Panc1 (cell line): ENCODE results near the gene MEIS2. TPM values are rescaled to one million over a fixed set of nuclear protein-coding genes. Genes with fewer than 3 reads are reported as not detected.

Experiments used
- ATAC-seq: fragments of 200-7000 bp; cut with Tn5 transposase; 2 replicates; pipeline ENCODE4 v1.9.1; 2020; ENCODE audit warnings: mild to moderate bottlenecking, moderate library complexity
- BruUV-seq: library from RNA; stranded (reverse); fragments of 400-500 nt; replicated peaks from 2 replicates; lab custom pipeline; 2021; lab: Mats Ljungman, UMichigan
- CTCF ChIA-PET: fragments of 300-600 bp; sonication (Branson Sonifier 250); formaldehyde crosslinking; loops from one replicate; lab custom pipeline; 2022; ENCODE audit warnings: antibody characterized with exemption; lab: Charles Lee
- POLR2A ChIA-PET: fragments of 300-600 bp; sonication (Branson Sonifier 250); formaldehyde crosslinking; loops from one replicate; lab custom pipeline; 2022; ENCODE audit warnings: antibody characterized with exemption; lab: Charles Lee
- DNase-seq: peaks from one replicate; pipeline ENCODE4 v3.0.0-alpha.2; 2010; ENCODE audit warnings: low read depth, low spot score
- H3K27ac ChIP-seq: 2 replicates; pipeline ENCODE4 v1.5.1; 2011; ENCODE audit warnings: mild to moderate bottlenecking, low read length, inconsistent platforms
- H3K27me3 ChIP-seq: fragments of 200-500 bp; sonication (Bioruptor generic); 2 replicates; pipeline ENCODE4 v1.6.0; 2014; ENCODE audit warnings: low read length, inconsistent platforms; ENCODE audit not compliant: control insufficient read depth, insufficient read depth
- H3K36me3 ChIP-seq: fragments of 200-500 bp; sonication (Bioruptor generic); 2 replicates; pipeline ENCODE4 v1.5.1; 2014; ENCODE audit warnings: inconsistent platforms, mild to moderate bottlenecking, low read length, moderate library complexity; ENCODE audit not compliant: control insufficient read depth, insufficient read depth
- H3K4me1 ChIP-seq: 2 replicates; pipeline ENCODE4 v1.5.1; 2011; ENCODE audit warnings: inconsistent platforms, mild to moderate bottlenecking, low read length, moderate library complexity; ENCODE audit not compliant: control insufficient read depth, insufficient read depth
- H3K4me3 ChIP-seq, 2 experiments: 2 replicates each; pipeline ENCODE4 v1.5.1; 2011 to 2012; ENCODE audit warnings: low read depth in 2 of 2, low read length in 2 of 2, mild to moderate bottlenecking in 2 of 2, inconsistent platforms in 1 of 2, moderate library complexity in 1 of 2
- H3K9me3 ChIP-seq: fragments of 200-500 bp; sonication (Bioruptor generic); 2 replicates; pipeline ENCODE4 v1.5.1; 2014; ENCODE audit warnings: low read depth, mild to moderate bottlenecking, inconsistent platforms, low read length, moderate library complexity; ENCODE audit not compliant: control insufficient read depth, insufficient read depth
- POLR2AphosphoS5 ChIP-seq: IDR thresholded peaks from 2 replicates; pipeline ENCODE4 v1.6.1; 2012; ENCODE audit warnings: mild to moderate bottlenecking, low read depth, low read length, moderate library complexity
- SIN3A ChIP-seq: IDR thresholded peaks from 2 replicates; pipeline ENCODE4 v1.6.1; 2012; ENCODE audit warnings: low read depth, mild to moderate bottlenecking, low read length, moderate library complexity, borderline replicate concordance; ENCODE audit not compliant: insufficient read depth
- TCF7L2 ChIP-seq: IDR thresholded peaks from 2 replicates; pipeline ENCODE4 v1.6.1; 2011; ENCODE audit warnings: mild to moderate bottlenecking, low read depth, low read length, inconsistent platforms
- in situ Hi-C: cut with HindIII; loops from 2 replicates; pipeline ENCODE4 v1.10.0; 2016; ENCODE audit warnings: low sequenced_read_pairs, low pct_unique_long_range_greater_than_20kb
- intact Hi-C: fragments of 100-400 bp; cut with micrococcal nuclease; formaldehyde crosslinking; loops from one replicate; pipeline ENCODE4 v1.10.0; 2022; ENCODE audit not compliant: unreplicated experiment
- total RNA-seq: library from RNA; stranded (reverse); gene quantifications from one replicate; pipeline ENCODE4 v1.2.1, GENCODE V29; 2021; ENCODE audit not compliant: unreplicated experiment
- TF ChIP-seq, protein P1 (sequence below), 2 experiments: IDR thresholded peaks; 2 replicates each; pipeline ENCODE4 v1.6.1; 2011 to 2012; ENCODE audit warnings: low read depth in 2 of 2, control low read depth in 1 of 2, low read length in 1 of 2, mild to moderate bottlenecking in 1 of 2, moderate library complexity in 1 of 2; ENCODE audit not compliant: insufficient read depth in 1 of 2
- TF ChIP-seq, protein P2 (sequence below): fragments of 450-650 bp; IDR thresholded peaks from 2 replicates; pipeline ENCODE4 v1.5.1; 2017; ENCODE audit warnings: mild to moderate bottlenecking

The MEIS2 gene
- total RNA-seq, 1 experiment from 2014 or later: 9.3 TPM

DNA sequence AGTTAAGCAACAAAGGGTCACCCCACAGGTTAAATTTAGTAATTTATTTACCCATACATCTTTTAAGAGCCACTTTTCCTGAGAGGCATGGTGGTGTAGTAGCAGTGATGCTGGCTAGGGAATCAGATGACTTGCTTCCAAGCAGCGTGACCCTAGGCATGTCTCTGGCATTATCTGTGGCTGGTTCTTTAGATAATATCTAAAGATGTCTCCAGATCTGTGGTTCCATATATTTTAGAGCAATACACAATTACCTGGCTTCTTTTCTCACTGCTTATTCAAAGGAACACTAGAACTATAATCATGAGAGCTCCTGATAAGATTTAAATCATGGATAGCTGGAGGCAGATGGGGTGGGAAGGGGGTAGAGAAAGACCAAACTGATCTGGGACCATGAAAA, 21.1 kb upstream of the MEIS2 start:
- ChIA-PET POLR2A (no interaction called here), CTCF (no interaction called here)
- no peak for DNase-seq
- no peak for ATAC-seq
- H3K9me3 ChIP-seq: no peaks in the 10 kb centered on the region
- H3K36me3 ChIP-seq: no peaks in the 10 kb centered on the region
- no peak overlapping the region for H3K27ac ChIP-seq
- no peak overlapping the region for H3K4me3 ChIP-seq
- BruUV-seq: no TSS peak
- no peaks in the 10 kb centered on the region for H3K4me1 ChIP-seq
- in situ Hi-C loops: loop anchor here (25.0 kb wide), 1 partner anchor 209 kb away; no protein-coding TSS in a partner anchor
- intact Hi-C loops: no loop called here
- TF ChIP-seq, protein P1, sequence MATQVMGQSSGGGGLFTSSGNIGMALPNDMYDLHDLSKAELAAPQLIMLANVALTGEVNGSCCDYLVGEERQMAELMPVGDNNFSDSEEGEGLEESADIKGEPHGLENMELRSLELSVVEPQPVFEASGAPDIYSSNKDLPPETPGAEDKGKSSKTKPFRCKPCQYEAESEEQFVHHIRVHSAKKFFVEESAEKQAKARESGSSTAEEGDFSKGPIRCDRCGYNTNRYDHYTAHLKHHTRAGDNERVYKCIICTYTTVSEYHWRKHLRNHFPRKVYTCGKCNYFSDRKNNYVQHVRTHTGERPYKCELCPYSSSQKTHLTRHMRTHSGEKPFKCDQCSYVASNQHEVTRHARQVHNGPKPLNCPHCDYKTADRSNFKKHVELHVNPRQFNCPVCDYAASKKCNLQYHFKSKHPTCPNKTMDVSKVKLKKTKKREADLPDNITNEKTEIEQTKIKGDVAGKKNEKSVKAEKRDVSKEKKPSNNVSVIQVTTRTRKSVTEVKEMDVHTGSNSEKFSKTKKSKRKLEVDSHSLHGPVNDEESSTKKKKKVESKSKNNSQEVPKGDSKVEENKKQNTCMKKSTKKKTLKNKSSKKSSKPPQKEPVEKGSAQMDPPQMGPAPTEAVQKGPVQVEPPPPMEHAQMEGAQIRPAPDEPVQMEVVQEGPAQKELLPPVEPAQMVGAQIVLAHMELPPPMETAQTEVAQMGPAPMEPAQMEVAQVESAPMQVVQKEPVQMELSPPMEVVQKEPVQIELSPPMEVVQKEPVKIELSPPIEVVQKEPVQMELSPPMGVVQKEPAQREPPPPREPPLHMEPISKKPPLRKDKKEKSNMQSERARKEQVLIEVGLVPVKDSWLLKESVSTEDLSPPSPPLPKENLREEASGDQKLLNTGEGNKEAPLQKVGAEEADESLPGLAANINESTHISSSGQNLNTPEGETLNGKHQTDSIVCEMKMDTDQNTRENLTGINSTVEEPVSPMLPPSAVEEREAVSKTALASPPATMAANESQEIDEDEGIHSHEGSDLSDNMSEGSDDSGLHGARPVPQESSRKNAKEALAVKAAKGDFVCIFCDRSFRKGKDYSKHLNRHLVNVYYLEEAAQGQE (IDR thresholded peaks at IDR 0.05; ENCODE audit: insufficient read depth in 1 of 2, low read depth in 2 of 2, low read length in 1 of 2): no peak
- TF ChIP-seq SIN3A (no peak), POLR2AphosphoS5 (no peak)
- no peaks in the 10 kb centered on the region for H3K27me3 ChIP-seq

DNA sequence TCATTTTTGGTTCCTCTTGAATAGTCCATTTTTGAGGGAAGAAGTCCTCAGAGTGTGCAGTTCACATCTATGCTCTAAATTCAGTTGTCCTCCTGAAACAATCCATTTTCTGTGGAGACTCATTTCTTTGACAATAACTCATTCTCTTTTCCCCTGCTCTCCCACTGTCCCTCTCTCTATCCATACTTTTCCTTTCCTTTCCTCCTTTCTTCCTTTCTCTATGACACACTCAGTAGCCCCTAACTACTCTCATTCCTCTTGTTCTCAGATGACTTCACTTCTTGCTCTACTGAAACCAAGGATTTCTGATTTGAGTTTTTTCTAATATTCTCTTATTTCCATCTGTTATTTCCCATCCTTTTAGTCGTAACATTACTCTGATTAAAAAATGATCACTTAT, 16.7 kb upstream of the MEIS2 start:
- peaks cover 4% of the 10 kb centered on the region; the same call in 1 of the 2 replicates for H3K27me3 ChIP-seq
- ATAC-seq (no peak), DNase-seq (no peak)
- no peaks in the 10 kb centered on the region for H3K9me3 ChIP-seq
- H3K4me3 ChIP-seq: no peak overlapping the region
- BruUV-seq: no TSS peak
- intact Hi-C loops (no loop called here), in situ Hi-C loops (loop anchor here (25.0 kb wide), 1 partner anchor 205 kb away; no protein-coding TSS in a partner anchor)
- TF ChIP-seq POLR2AphosphoS5 (no peak), SIN3A (no peak)
- TF ChIP-seq, protein P2, sequence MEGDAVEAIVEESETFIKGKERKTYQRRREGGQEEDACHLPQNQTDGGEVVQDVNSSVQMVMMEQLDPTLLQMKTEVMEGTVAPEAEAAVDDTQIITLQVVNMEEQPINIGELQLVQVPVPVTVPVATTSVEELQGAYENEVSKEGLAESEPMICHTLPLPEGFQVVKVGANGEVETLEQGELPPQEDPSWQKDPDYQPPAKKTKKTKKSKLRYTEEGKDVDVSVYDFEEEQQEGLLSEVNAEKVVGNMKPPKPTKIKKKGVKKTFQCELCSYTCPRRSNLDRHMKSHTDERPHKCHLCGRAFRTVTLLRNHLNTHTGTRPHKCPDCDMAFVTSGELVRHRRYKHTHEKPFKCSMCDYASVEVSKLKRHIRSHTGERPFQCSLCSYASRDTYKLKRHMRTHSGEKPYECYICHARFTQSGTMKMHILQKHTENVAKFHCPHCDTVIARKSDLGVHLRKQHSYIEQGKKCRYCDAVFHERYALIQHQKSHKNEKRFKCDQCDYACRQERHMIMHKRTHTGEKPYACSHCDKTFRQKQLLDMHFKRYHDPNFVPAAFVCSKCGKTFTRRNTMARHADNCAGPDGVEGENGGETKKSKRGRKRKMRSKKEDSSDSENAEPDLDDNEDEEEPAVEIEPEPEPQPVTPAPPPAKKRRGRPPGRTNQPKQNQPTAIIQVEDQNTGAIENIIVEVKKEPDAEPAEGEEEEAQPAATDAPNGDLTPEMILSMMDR: no peak
- H3K4me1 ChIP-seq: no peaks in the 10 kb centered on the region
- ChIA-PET POLR2A (no interaction called here), CTCF (no interaction called here)
- H3K27ac ChIP-seq: no peak overlapping the region
- H3K36me3 ChIP-seq: no peaks in the 10 kb centered on the region

DNA sequence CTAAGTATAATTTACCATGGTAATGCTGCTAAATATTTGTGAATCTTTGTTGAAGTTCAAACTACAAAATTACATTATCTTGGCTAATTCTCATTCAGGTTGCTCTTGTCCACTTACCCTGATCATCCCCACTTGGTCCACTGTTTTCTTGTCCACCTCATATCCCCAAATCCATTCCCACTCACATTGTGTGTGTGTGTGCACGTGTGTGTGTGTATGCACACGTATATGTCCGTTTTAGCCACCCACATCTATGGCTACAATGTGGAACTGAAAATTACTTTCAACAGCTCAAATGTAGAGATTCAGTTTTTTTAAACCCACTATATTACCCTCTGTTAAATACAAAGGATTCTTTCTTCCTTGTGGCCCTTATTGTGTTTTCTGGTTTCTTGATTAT, 15.2 kb upstream of the MEIS2 start:
- no peak overlapping the region for H3K27ac ChIP-seq
- CTCF ChIA-PET: no interaction called here
- no peaks in the 10 kb centered on the region for H3K4me1 ChIP-seq
- H3K36me3 ChIP-seq: no peaks in the 10 kb centered on the region
- TF ChIP-seq, protein P1 (IDR thresholded peaks at IDR 0.05; ENCODE audit: insufficient read depth in 1 of 2, low read depth in 2 of 2, low read length in 1 of 2): no peak
- no peak for TF ChIP-seq TCF7L2
- no peak for TF ChIP-seq SIN3A
- ATAC-seq (no peak), DNase-seq (no peak)
- no peak overlapping the region for H3K4me3 ChIP-seq
- H3K9me3 ChIP-seq: no peaks in the 10 kb centered on the region
- BruUV-seq: no TSS peak
- in situ Hi-C loops: loop anchor here (25.0 kb wide), 1 partner anchor 203 kb away; no protein-coding TSS in a partner anchor
- peaks cover 4% of the 10 kb centered on the region; the same call in 1 of the 2 replicates for H3K27me3 ChIP-seq
- POLR2A ChIA-PET: no interaction called here
- intact Hi-C loops: no loop called here
